Activated T-cell treated with anti-CD3 and anti-CD28 coated beads, Interleukin-2, amount 50 U/mL, for 24 hours (primary cell): ENCODE measurements around the gene PCDHGB3.
A peak's percentile ranks its signal among the peaks of the same experiment; 100 is the strongest.
"Not testable (repeated sequence)": the region's sequence is repeated elsewhere in the genome, so short reads cannot be mapped to it uniquely, and the experiment has no call there.

Experiments
- DNase-seq: peaks from one replicate; pipeline ENCODE4 v3.0.0-alpha.2; 2020
- H3K27ac Mint-ChIP-seq: 2 replicates; pipeline ENCODE4 v1.8.0; 2020; ENCODE audit warnings: mild to moderate bottlenecking, mixed read lengths
- H3K27me3 Mint-ChIP-seq: 2 replicates; pipeline ENCODE4 v1.8.0; 2020; ENCODE audit warnings: mixed read lengths
- H3K36me3 Mint-ChIP-seq: 2 replicates; pipeline ENCODE4 v1.8.0; 2020; ENCODE audit warnings: low read depth, mixed read lengths
- H3K4me1 Mint-ChIP-seq: 2 replicates; pipeline ENCODE4 v1.8.0; 2020; ENCODE audit warnings: low read depth, mixed read lengths
- H3K4me3 Mint-ChIP-seq: 2 replicates; pipeline ENCODE4 v1.8.0; 2020; ENCODE audit warnings: mild to moderate bottlenecking, moderate library complexity, mixed read lengths
- H3K9me3 Mint-ChIP-seq: 2 replicates; pipeline ENCODE4 v1.8.0; 2020; ENCODE audit warnings: mixed read lengths

PCDHGB3 gene

DNA sequence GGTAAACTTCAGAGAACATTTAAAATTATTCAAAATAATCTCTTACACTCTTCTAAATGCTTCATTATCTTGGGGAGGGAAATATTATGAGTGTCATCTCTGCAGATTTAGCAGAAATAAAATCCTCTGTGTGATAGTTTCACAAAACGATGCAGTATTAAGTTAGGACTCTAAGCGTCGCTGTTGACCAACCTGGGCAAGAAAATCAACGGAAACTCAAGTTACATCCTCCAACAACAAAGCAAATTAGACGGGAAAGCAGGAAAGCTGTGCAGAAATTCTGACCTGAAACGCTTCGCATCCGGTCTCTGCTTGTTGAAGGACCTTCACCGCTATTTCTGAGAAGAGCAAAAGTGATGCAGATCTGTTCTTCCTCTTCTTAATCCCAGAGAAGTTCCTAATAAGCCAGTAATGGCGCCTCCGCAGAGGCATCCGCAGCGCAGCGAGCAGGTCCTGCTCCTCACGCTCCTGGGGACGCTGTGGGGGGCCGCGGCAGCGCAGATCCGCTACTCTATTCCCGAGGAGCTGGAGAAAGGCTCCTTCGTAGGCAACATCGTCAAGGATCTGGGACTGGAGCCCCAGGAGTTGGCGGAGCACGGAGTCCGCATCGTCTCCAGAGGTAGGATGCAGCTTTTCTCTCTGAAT is 3.8 kb downstream of the PCDHGB3 start, which contains the start of gene PCDHGA6:
PCDHGA6 (plus strand) TSS at position 219 of the 645 bp plus-strand sequence; CDS start at position 412, 193 bp downstream.
- no peak for DNase-seq
- Mint-ChIP-seq H3K27ac (no peak within 1 kb of the TSS), H3K27me3 (peaks cover 82% of the 10 kb centered on the region), H3K36me3 (peaks cover 27% of the 10 kb centered on the region), H3K4me3 (peak within 1 kb of the TSS; percentile 17), H3K4me1 (peaks cover 8% of the 10 kb centered on the region), H3K9me3 (peaks cover 37% of the 10 kb centered on the region)

- H3K9me3 Mint-ChIP-seq: peaks cover 37% of the 10 kb centered on the region
- no peak overlapping the region for H3K4me3 Mint-ChIP-seq
- H3K4me1 Mint-ChIP-seq: peaks cover 8% of the 10 kb centered on the region
- peaks cover 78% of the 10 kb centered on the region for H3K27me3 Mint-ChIP-seq
- peaks cover 27% of the 10 kb centered on the region for H3K36me3 Mint-ChIP-seq
- no peak overlapping the region for H3K27ac Mint-ChIP-seq
- DNase-seq: no peak
Observed at GRCh38 chr5:141374627-141375026, 4.6 kb downstream of the PCDHGB3 start.

- H3K4me3 Mint-ChIP-seq, DNase-seq, H3K4me1 Mint-ChIP-seq, H3K27ac Mint-ChIP-seq: not testable (repeated sequence)
- H3K36me3 Mint-ChIP-seq: peaks cover 21% of the 10 kb centered on the region
- H3K9me3 Mint-ChIP-seq: peaks cover 31% of the 10 kb centered on the region
- peaks cover 78% of the 10 kb centered on the region for H3K27me3 Mint-ChIP-seq
Observed at GRCh38 chr5:141375444-141376155, 5.6 kb downstream of the PCDHGB3 start.

DNA sequence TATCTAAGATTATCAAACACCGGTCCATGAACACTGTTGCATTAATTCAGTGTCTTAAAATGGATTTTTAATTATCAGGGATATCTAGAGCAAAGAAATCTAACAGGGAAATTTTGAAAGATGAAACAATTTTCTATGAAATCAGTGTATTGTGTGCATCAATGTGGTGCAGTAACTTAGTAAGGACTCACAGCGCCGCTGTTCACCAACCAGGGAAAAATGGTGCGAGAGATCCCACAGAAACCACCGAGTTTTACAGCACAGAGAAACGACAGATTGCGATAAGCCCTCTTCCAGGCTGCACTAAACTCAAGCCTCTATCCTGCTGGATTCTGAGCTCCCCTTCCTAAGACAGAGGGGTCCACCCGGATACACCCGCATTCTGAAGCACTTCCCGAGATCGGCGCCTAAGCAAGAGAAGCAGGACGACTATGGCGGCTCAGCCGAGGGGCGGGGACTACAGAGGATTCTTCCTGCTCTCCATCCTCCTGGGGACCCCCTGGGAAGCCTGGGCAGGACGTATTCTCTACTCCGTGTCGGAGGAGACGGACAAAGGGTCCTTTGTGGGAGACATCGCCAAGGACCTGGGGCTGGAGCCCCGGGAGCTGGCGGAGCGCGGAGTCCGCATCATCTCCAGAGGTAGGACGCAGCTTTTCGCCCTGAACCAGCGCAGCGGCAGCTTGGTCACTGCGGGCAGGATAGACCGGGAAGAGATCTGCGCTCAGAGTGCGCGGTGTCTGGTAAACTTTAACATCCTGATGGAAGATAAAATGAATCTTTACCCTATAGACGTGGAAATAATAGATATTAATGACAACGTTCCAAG is 12.6 kb downstream of the PCDHGB3 start, which contains the start of gene PCDHGA7:
PCDHGA7 (plus strand) TSS at position 274 of the 826 bp plus-strand sequence; CDS start at position 432, 158 bp downstream.
- peaks cover 7% of the 10 kb centered on the region for H3K36me3 Mint-ChIP-seq

GRCh38 chr5:141383345-141383744 is 13.3 kb downstream of the PCDHGB3 start:
- peaks cover 9% of the 10 kb centered on the region for H3K36me3 Mint-ChIP-seq
- no peak overlapping the region for H3K27ac Mint-ChIP-seq
- no peak for DNase-seq
- no peaks in the 10 kb centered on the region for H3K4me1 Mint-ChIP-seq
- H3K27me3 Mint-ChIP-seq: peaks cover 79% of the 10 kb centered on the region
- H3K9me3 Mint-ChIP-seq: peaks cover 35% of the 10 kb centered on the region
- H3K4me3 Mint-ChIP-seq: no peak overlapping the region

More for the DNA sequence above, 12.6 kb downstream of the PCDHGB3 start, which contains the start of gene PCDHGA7:
- Mint-ChIP-seq H3K9me3 (peaks cover 33% of the 10 kb centered on the region), H3K4me1 (no peaks in the 10 kb centered on the region), H3K27me3 (peaks cover 76% of the 10 kb centered on the region), H3K4me3 (peak within 1 kb of the TSS; percentile 49), H3K27ac (no peak within 1 kb of the TSS)
- no peak for DNase-seq

DNA sequence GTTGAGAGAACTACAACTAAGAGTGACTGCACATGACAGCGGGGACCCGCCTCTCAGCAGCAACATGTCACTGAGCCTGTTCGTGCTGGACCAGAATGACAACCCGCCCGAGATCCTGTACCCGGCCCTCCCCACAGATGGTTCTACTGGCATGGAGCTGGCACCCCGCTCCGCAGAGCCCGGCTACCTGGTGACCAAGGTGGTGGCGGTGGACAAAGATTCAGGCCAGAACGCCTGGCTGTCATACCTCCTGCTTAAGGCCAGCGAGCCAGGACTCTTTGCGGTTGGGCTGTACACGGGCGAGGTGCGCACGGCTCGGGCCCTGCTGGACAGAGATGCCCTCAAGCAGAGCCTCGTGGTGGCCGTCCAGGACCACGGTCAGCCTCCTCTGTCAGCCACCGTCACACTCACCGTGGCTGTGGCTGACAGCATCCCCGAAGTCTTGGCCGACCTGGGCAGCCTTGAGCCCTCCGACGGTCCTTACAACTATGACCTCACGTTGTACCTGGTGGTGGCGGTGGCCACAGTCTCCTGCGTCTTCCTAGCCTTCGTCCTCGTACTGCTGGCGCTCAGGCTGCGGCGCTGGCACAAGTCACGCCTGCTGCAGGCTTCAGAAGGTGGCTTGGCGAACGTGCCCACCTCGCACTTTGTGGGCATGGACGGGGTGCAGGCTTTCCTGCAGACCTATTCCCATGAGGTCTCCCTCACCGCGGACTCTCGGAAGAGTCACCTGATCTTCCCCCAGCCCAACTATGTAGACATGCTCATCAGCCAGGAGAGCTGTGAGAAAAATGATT is 14.6 kb downstream of the PCDHGB3 start:
- Mint-ChIP-seq H3K4me1 (no peaks in the 10 kb centered on the region), H3K27ac (no peak overlapping the region), H3K9me3 (peaks cover 46% of the 10 kb centered on the region), H3K27me3 (peaks cover 88% of the 10 kb centered on the region), H3K36me3 (peaks cover 13% of the 10 kb centered on the region), H3K4me3 (no peak overlapping the region)
- no peak for DNase-seq

- not testable (repeated sequence) for H3K4me1 Mint-ChIP-seq, DNase-seq, H3K27ac Mint-ChIP-seq
- Mint-ChIP-seq H3K9me3 (peaks cover 54% of the 10 kb centered on the region), H3K4me3 (peak within 1 kb of the TSS; percentile 51), H3K36me3 (peaks cover 14% of the 10 kb centered on the region), H3K27me3 (peaks cover 89% of the 10 kb centered on the region)
Observed at GRCh38 chr5:141387557-141388311, 17.7 kb downstream of the PCDHGB3 start, which contains the start of gene PCDHGB4. Gene PCDHGB4 (plus strand): TSS chr5:141387698. CDS start chr5:141387885, 187 bp downstream.

DNA sequence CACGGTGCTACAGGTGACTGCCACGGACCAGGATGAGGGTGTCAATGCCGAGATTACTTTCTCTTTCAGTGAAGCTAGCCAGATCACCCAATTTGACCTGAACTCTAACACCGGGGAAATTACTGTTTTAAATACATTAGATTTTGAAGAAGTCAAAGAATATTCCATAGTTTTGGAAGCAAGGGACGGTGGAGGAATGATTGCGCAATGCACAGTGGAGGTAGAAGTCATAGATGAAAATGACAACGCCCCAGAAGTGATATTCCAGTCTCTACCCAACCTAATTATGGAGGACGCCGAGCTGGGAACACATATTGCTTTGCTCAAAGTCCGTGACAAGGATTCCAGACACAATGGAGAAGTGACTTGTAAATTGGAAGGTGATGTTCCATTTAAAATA is 18.6 kb downstream of the PCDHGB3 start:
- Mint-ChIP-seq H3K27ac (no peak overlapping the region), H3K36me3 (peaks cover 16% of the 10 kb centered on the region), H3K4me1 (peaks cover 2% of the 10 kb centered on the region), H3K27me3 (peaks cover 89% of the 10 kb centered on the region), H3K4me3 (no peak overlapping the region), H3K9me3 (peaks cover 56% of the 10 kb centered on the region)
- no peak for DNase-seq

GRCh38 chr5:141389153-141390042 is 19.4 kb downstream of the PCDHGB3 start:
- H3K9me3 Mint-ChIP-seq: peaks cover 57% of the 10 kb centered on the region
- no peak overlapping the region for H3K4me3 Mint-ChIP-seq
- H3K27me3 Mint-ChIP-seq: peaks cover 89% of the 10 kb centered on the region
- H3K36me3 Mint-ChIP-seq: peaks cover 18% of the 10 kb centered on the region
- DNase-seq: no peak
- H3K27ac Mint-ChIP-seq: no peak overlapping the region
- H3K4me1 Mint-ChIP-seq: peaks cover 2% of the 10 kb centered on the region

DNA sequence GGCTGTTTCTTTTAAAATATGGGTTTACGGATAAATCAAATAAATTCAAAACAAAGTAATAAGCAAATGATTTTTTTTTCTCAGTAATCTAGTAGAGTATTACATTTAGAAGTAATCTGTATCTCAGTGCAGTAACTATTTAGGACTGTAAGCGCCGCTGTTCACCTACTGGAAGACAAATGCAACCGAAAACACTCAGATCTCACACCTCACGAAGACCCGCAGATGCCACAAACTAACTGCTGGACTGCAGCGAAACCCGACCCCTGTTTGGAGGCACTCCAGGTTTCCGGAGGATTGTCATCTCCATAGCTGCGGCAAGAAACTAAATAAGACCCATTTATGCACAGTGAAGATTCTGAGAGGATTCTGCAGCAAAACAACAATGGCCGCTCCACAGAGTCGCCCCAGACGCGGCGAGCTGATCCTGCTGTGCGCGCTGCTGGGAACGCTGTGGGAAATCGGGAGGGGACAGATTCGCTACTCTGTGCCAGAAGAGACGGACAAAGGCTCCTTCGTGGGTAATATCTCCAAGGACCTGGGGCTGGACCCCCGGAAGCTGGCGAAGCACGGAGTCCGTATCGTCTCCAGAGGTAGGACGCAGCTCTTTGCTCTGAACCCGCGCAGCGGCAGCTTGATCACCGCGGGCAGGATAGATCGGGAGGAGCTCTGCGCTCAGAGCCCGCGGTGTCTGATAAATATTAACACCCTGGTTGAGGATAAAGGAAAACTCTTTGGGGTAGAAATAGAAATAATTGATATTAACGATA is 22.6 kb downstream of the PCDHGB3 start, which contains the start of gene PCDHGA8:
PCDHGA8 (plus strand) TSS at position 205 of the 770 bp plus-strand sequence; CDS start at position 386, 181 bp downstream.
- Mint-ChIP-seq H3K36me3 (peaks cover 22% of the 10 kb centered on the region), H3K4me3 (no peak within 1 kb of the TSS), H3K27ac (no peak within 1 kb of the TSS), H3K9me3 (peaks cover 48% of the 10 kb centered on the region), H3K27me3 (peaks cover 84% of the 10 kb centered on the region), H3K4me1 (peaks cover 2% of the 10 kb centered on the region)
- DNase-seq: no peak

- Mint-ChIP-seq H3K9me3 (peaks cover 45% of the 10 kb centered on the region), H3K36me3 (peaks cover 21% of the 10 kb centered on the region), H3K4me3 (no peak overlapping the region), H3K4me1 (peaks cover 2% of the 10 kb centered on the region), H3K27ac (no peak overlapping the region), H3K27me3 (peaks cover 85% of the 10 kb centered on the region)
- no peak for DNase-seq
Observed at GRCh38 chr5:141393267-141393666, 23.2 kb downstream of the PCDHGB3 start.
